GM19324 (cell line): ENCODE results near the gene CADM2.
"Not testable (repeated sequence)": the region's sequence is repeated elsewhere in the genome, so short reads cannot be mapped to it uniquely, and the experiment has no call there.

Experiments
- ATAC-seq: cut with Tn5 transposase; IDR thresholded peaks from one replicate; pipeline ENCODE4 v1.9.1; 2021; ENCODE audit warnings: mild to moderate bottlenecking, moderate library complexity; ENCODE audit not compliant: unreplicated experiment, low FRiP score

Gene CADM2

DNA sequence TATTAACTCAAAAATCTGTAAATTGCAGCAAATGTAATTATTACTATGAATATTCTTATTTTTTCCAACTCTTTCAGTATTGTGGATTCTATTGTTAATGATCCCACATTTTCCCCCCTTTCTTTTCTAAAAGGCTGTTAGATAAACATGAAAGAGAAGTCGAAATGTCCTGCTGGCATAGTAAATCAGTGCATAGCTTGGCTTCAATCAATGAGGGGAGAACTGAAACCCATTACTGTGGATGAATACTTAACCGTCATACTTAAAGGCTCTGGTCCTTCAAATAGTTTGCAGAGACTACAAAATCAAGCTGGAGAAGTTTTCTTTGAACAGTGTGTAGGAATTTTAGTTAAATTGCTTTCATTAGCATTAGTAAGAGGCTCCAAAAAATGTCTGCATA lies 667.9 kb downstream of the CADM2 start:
- no peak for ATAC-seq

DNA sequence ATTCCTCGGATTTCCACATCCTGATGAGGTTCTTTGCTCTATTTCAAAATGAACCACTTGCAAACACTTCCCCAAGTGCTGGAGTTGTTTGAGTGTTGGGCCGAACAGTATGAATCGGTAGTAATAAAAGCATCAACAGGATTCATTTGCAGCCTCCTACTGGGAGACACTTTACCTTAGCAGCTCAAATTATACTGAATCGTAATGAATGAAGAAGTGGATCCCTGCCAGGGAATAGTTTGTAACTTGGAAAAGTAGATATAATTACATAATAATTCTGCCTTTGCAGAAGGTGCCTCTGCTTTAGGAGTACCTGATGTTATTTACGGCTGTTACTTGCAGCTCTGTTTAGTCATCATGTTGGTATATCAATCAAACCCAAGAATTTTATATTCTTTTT lies 669.1 kb downstream of the CADM2 start:
- no peak for ATAC-seq

DNA sequence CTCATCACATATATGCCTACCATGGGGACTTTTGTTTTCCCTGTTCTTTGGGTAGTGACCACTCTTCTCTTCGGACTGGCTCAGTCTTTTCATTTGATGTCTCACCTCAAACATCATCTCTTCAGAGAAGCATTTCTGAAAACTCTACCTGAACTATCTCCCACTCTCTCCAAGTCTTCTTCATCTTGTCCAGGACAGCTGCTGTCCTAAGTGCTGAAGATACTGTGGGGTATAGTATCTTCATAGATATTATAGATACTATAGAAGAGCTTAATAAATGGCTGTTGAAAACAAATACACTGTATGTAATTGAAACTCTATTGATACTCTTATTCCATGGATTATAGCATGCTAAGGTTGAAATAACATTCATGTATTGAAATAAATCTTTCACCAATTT lies 672.3 kb downstream of the CADM2 start:
- no peak for ATAC-seq

DNA sequence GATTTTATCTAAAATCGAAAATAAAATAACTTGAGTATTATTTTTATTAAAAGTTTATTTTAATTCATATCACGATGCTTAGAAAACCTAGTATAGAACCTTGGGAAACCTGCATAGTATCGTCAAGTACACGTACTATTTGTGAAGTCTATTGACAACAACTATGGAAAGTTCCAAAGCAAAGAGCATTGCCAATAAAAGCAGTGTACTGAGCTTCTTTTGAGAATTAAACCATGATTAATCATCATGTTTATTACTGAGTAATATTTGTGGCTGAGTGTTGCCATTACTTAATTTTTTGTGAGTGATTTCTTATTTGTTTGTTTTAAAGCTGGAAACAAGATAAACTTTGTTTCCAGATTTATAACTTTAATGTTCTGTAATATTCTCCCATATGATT lies 674.1 kb downstream of the CADM2 start:
- no peak for ATAC-seq

DNA sequence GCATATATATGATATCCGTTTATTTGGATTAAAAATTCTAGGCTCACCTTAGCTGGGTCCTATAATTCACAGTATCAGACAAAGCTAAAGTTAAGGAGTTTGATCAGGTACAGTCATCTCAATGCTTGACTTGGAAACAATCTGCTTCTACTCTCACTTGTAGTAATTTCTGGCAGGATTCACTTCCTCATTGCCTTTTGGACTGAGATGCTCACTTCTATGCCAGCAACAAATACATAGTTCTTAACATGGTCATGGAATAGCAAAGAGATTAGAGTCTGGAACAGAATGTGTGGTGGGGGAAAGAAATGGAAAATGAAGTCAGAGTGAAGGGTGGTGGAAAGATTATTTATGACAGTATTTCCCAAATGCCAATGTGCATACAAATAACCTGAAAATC lies 693.6 kb downstream of the CADM2 start:
- ATAC-seq, result no peak

DNA sequence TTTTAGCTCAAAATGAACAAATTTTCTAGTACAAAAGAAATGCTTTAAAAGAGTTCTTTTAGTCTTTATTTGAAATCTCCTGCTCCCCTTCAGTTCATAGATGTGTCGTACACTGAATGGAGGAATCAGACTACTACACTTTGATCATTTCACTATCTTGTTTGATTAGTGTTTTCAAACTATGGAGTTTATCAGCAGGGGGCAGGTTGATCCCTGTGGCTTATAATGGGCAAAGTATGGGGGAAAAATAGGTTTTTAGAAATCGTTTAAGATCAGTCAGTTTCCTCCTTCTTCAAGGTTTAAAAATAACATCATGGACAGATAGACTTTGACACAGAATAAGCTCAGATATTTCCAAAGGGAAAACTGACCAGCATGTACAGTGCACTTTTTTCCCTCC lies 701.7 kb downstream of the CADM2 start:
- ATAC-seq, result no peak

DNA sequence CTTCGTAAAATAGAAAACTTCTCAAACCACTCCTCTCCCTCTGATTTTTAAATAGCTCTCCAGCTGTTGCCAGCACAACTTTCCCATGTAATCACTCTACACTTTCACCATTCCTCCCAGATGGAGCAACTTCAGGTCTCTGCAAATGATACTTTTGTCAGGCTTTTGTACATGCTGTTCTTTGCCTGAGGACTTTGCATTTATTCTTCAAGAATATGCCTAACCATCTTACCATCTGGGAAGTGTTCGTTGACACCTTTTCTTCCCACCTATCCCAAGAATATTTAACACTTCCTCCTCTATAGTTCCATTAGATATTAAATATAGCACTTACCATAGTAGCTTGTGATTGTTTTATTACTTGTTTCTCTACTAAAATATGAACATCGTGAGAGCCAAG lies 703.7 kb downstream of the CADM2 start:
- ATAC-seq, result no peak

DNA sequence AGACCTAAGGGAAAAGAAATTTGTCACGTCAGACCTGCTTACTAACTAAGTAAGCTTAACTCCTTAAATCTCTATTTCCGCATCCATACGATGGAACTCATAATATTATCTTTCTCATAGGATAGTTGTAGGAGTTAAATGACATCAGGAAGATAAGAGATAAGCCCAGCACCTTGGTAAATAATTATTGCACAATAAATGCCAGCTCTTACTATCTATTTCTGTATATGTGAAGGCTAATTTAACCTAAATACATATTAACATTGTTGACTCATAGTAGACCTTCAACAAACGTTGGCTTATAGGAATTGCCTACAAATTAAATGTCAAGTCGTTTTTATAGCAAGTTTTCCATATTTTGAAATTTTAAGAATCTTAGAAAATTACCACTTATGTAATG lies 709.0 kb downstream of the CADM2 start:
- no peak for ATAC-seq

DNA sequence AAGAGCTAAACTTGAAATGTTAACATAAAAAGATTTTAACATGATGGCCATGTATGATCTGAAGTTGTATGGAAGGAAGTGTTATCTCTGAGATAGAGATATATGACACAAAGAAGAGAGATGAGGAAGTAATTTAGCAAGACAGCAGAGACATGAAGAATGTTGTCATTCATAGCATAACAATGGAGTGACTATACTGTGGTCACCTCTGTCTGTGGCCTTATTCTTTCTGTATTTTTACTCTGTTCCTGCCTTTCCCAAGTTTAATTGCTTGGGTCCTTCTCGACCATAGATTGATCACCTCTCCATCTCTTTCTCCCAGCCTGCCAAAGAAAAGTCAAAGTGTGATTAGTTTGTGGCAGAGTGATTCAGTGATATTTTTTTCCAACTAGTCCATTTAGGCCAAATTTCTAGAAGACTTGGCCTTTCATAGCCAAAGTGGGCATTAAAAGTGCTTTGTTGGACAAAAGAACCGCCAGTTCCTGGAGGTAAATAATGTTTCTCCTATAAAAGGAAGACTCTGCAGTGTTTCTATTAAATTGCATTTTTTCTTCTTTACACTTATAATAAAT lies 711.9 kb downstream of the CADM2 start:
- ATAC-seq, result no peak

DNA sequence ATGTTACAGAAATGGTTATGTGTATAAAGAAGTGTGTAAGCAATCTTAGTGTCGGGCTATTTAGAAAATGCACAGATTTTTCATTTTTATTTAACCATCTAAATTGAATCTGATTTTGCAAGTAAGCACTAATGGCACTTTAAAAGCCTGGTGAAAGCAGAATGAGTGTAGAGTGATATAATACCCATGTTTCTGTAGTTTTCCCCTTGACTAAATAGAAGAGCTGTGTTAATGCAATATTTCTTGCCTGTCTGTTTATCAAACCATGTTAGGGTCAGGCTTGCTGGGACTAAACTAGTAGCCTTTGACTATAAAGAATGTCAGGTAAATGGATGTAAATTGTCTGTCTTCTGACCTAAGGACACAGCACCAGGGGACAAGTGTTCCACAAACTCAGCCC lies 714.0 kb downstream of the CADM2 start:
- ATAC-seq, result no peak

DNA sequence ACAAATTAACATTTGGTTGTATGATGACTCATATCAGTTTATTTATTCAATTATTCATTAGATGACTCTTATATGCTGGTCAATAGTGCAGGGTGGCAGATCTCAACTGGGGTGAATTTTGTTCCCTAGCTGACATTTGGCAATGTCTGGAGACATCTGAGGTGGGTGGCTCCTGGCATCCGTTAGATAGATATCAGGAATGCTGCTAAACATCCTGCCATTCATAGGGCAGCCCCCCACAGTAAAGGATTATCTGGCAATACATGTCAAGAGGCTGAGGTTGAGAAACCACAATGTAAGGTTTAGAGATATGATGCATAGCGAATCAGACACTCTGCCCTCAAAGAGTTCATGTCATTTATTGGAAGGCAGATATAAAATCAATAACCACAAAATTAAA lies 719.9 kb downstream of the CADM2 start:
- no peak for ATAC-seq

DNA sequence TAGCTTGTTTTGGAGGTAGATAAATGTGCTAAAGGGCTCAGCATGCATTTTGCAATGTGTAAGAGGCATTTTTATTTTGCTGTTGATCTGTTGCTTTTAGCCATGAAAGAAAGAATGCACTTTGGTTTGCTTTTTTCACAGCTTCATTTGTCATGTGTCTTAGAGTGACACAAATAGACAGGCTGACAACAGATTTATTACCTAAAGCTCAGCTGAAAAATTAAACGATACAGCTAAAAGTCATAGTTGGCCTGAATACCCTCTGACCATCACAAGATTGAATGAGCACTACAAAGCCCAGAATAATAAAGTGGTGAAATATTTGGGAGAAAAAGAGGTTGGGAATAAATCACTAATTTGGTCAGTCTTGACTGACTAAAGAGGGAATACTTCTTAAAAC lies 723.1 kb downstream of the CADM2 start:
- ATAC-seq, result no peak

DNA sequence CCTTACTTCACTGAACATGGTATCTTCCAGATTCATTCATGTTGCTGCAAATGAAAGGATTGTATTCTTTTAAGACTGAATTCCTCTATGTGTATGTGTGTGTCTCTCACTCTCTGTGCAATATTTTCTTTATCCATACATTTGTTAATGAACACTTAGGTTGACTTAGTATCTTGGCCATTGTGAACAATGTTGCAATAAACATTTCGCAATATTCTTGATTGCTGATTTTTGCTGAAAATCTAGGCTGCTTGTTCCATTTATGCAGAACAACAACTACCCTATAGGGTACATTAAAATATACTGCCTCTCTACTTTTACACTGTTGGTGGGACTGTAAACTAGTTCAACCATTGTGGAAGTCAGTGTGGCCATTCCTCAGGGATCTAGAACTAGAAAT lies 732.4 kb downstream of the CADM2 start:
- ATAC-seq, result no peak

DNA sequence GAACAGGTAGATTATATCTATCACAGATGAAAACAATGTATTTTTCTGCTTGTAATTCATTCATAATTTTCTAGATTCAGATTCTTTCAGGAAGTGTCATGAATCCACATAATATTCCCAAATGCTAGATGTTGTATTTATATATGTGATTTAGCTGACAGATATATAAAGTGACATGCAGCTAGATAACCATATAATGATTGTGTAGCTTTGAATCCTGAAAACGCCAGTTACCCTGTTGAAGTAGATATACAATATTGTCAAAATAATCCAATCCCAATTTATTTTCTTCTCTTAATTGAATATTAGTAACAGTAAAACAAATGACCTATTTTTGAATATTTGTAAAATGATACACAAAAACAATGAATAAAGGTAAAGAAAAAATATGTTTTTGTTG lies 738.4 kb downstream of the CADM2 start:
- ATAC-seq, result no peak

DNA sequence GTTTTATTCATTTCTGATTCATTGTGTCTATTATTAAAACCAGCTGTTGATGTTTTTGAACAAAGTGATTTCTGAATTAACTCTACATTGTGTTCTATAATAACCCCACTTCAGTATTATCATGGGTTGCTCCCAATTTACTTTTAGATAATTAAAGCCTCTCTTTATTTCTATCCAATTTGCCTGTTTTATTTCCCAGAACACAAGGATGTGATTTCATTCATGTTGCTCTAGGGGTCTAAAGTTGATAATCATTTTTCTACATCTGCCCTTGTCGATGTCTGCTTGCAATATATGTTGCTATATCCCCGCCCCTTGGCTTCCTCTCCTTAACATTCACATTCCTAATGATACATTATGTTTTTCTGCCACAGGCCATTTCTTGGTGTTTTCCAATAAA lies 747.3 kb downstream of the CADM2 start:
- no peak for ATAC-seq

DNA sequence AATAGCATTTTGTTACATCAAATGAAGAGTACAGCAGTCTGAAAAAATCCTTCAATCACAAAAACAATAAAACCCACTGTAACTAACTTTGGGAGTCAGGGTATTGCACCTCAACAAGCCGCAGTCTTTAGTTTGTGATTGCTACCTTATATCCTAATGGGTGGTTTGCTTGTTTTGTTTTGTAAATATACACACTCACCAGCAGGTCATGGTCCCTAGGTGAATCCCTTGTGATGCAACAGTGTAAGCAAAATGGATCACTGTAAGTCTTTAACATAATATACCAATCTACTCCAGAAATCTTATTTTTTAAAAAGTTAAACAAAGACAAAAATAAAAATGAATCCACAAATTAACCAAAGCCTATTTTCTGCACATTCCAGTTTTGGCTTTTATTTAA lies 749.5 kb downstream of the CADM2 start:
- ATAC-seq, result not testable (repeated sequence)

DNA sequence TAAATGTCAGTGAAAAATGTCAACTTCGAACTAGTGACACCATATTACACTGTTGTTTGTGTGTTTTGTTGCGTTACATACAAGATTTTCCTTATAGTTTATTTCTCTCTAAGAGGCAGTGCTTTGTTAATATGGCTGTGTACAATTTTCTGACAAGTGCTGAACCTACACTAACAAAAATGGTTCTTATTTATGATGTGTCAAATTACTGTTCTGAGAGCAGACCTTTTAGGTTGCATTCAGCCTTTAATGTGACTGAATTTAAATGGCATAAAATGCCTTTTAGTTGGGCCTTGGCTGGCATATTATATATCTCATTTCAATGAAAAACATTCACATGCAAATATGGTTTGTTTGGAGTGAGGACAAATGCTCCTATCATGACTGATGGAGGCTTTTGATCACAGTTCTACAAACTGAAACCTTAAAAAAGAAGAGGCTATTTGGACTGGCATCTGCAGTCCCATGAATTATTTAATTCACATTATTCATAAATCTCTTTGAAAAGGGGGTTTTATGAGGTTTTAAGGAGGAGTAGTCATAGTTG lies 750.6 kb downstream of the CADM2 start:
- no peak for ATAC-seq

DNA sequence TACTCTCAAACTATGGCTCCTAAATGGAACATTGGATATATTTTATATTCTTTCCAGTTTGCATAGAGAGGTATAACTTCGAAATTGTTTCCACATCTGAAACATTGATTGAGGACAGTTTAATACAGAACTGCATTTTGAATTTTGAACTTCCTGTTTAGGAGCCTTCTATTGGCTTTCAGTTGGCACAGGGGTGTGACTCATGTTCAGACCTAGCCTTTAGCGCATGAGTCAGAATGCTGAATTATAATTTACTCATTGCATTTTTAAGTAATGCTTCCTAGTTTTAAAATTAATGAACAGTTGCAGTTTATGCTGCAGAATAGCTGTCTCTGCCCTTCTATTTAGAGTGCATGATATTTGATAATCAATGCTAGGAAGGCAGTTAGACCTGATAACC lies 751.7 kb downstream of the CADM2 start:
- ATAC-seq, result no peak

DNA sequence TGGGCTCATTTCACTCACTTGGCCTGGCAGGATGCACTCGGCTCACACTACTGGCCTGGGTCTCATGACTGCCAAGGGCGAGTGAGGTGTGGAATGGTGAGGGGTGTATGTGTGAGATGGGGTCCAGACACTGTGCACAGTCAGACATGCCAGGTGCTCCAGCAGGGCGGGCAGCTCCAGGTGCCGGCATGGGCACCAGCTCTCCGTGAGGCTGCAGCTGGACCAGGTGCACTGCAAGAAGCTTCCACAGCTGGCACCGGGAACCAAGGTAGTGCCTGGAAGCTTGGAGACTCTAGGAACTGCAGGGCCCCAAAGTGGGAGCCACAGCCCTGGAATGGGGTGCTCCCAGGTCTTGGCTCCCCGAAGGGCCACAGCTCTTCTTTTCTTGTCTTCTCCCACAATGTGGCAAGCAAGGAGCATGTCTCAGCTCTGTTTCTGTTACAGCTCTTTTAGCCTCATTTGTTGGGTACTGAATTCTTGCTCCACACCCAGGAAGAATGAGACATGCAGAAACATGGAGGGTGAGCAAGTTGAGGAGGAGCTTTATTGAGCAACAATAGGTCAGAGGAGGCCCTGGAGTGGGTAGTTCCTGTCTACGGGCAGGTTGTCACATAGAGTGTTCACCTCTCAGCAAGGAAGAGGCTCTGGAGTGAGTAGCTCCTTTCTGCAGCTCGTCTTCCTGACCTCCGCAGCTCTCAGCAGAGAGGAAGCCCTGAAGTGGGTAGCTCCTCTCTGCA lies 762.8 kb downstream of the CADM2 start:
- no peak for ATAC-seq

DNA sequence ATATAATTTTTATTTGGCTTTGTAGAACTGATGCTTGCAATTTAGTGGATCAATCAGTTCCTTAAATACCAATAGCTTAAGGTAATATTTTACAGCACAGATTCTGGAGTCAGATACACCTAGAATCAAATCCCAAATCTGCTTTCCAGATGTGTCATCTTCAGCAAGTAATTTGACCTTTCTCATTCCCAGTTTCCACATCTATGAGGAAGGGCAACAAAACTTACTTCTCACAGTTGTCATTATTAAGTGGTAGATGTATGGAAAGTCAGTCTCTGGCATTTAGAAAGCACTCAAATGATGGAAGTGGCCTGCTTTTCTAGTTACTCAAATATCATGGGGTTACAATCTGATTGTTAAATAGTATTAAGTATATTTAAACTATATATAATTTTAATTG lies 767.0 kb downstream of the CADM2 start:
- ATAC-seq, result no peak

DNA sequence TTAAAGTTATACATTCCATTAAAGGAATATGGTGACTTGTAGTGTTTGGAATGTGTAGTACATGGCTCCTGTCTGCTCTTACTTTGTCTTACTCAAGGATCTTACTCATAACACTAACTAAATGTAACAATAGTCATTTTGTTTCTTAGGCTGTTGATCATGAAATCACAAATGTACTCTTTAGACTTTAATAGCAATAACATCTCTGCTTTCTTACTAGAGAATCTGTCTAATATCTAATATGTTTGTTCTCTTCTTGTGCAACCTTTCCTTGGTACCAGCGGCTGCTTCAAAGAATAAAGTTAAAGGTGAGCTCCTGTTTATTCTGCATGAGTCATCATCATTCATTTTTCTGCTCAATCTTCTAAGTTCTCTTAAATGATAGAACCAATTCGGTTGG lies 767.5 kb downstream of the CADM2 start:
- ATAC-seq, result no peak

DNA sequence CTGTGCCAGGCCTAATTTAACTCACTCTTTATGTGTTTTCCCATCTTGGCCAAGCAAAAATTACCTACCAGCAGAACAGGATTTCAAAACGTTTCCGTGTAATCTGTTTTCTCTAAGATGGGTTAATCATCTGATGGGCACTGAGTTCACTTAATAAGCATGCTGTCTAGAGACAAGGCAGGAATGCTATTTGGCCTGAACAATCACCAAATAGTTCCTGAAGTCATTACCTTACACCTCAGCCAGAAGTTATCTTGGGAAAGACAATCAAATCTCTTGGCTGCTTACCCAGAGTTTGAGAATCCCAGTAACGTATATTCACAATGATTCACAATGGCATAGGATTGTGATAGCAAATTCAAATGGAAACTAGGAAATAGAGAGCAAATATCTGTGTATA lies 779.1 kb downstream of the CADM2 start:
- ATAC-seq, result no peak
